WTC11 (cell line): ENCODE results near the gene AKT3. TPM values are rescaled to one million over a fixed set of nuclear protein-coding genes. Genes with fewer than 3 reads are reported as not detected.

Experiments
- ATAC-seq: fragments of 200-7000 bp; cut with Tn5 transposase; 2 replicates; pipeline ENCODE4 v1.10.0; 2021; ENCODE audit warnings: mild to moderate bottlenecking, moderate library complexity
- CTCF ChIA-PET: fragments of 300-600 bp; sonication (Branson Sonifier 250); formaldehyde crosslinking; loops from one replicate; lab custom pipeline; 2021; ENCODE audit warnings: antibody characterized with exemption; lab: Charles Lee
- POLR2A ChIA-PET: fragments of 350-600 bp; sonication (Branson Sonifier 250); formaldehyde crosslinking; loops from one replicate; lab custom pipeline; 2021; ENCODE audit warnings: antibody characterized with exemption; lab: Charles Lee
- DNase-seq: peaks from one replicate; pipeline ENCODE4 v3.0.0; 2021; ENCODE audit warnings: low spot score
- H3K27ac Mint-ChIP-seq: 2 replicates; pipeline ENCODE4 v1.8.0; 2021; ENCODE audit warnings: mixed read lengths
- H3K27me3 Mint-ChIP-seq: 2 replicates; pipeline ENCODE4 v1.8.0; 2021; ENCODE audit warnings: low read depth, mild to moderate bottlenecking, moderate library complexity, mixed read lengths
- H3K36me3 Mint-ChIP-seq: 2 replicates; pipeline ENCODE4 v1.8.0; 2021; ENCODE audit warnings: mixed read lengths
- H3K4me1 Mint-ChIP-seq: 2 replicates; pipeline ENCODE4 v1.8.0; 2022; ENCODE audit warnings: mixed read lengths
- H3K4me3 Mint-ChIP-seq: 2 replicates; pipeline ENCODE4 v1.8.0; 2021; ENCODE audit warnings: mild to moderate bottlenecking, moderate library complexity, mixed read lengths
- H3K9me3 Mint-ChIP-seq: 2 replicates; pipeline ENCODE4 v1.8.0; 2021; ENCODE audit warnings: mixed read lengths
- ATF1 ChIP-seq: sonication (generic); formaldehyde crosslinking; IDR thresholded peaks from 2 replicates; pipeline ENCODE4 v1.8.1; 2023; ENCODE audit warnings: mild to moderate bottlenecking, moderate library complexity, missing genetic modification reagents
- CBFB ChIP-seq: sonication (generic); formaldehyde crosslinking; IDR thresholded peaks from 2 replicates; pipeline ENCODE4 v1.8.1; 2022; ENCODE audit warnings: mild to moderate bottlenecking, low read depth, missing genetic modification reagents
- CREM ChIP-seq: sonication (generic); formaldehyde crosslinking; IDR thresholded peaks from 2 replicates; pipeline ENCODE4 v1.8.1; 2022; ENCODE audit warnings: mild to moderate bottlenecking, missing genetic modification reagents, moderate library complexity
- FOXK1 ChIP-seq: sonication (generic); formaldehyde crosslinking; IDR thresholded peaks from 2 replicates; pipeline ENCODE4 v1.8.0; 2022; ENCODE audit warnings: mild to moderate bottlenecking, moderate library complexity, missing genetic modification reagents
- GABPB1 ChIP-seq: sonication (generic); formaldehyde crosslinking; IDR thresholded peaks from 2 replicates; pipeline ENCODE4 v1.8.1; 2023; ENCODE audit warnings: mild to moderate bottlenecking, missing genetic modification reagents
- GTF2I ChIP-seq: fragments of 250-450 bp; sonication (Bioruptor Pico); conservative IDR thresholded peaks from 2 replicates; pipeline ENCODE4 v1.4.0; 2021; ENCODE audit warnings: mild to moderate bottlenecking
- HMGA2 ChIP-seq: fragments of 250-450 bp; sonication (Bioruptor Pico); IDR thresholded peaks from 2 replicates; pipeline ENCODE4 v1.4.0; 2021; ENCODE audit warnings: mild to moderate bottlenecking, moderate library complexity
- HMGXB4 ChIP-seq: sonication (generic); formaldehyde crosslinking; IDR thresholded peaks from 2 replicates; pipeline ENCODE4 v1.8.1; 2023; ENCODE audit warnings: mild to moderate bottlenecking, moderate library complexity, missing genetic modification reagents
- JAZF1 ChIP-seq: fragments of 250-450 bp; sonication (Bioruptor Pico); IDR thresholded peaks from 2 replicates; pipeline ENCODE4 v1.9.0; 2021; ENCODE audit warnings: moderate library complexity, mild to moderate bottlenecking, inconsistent platforms
- MLX ChIP-seq: sonication (generic); formaldehyde crosslinking; IDR thresholded peaks from 2 replicates; pipeline ENCODE4 v1.8.1; 2023; ENCODE audit warnings: mild to moderate bottlenecking, missing genetic modification reagents, moderate library complexity
- MYBL2 ChIP-seq: sonication (generic); formaldehyde crosslinking; IDR thresholded peaks from 2 replicates; pipeline ENCODE4 v1.8.1; 2023; ENCODE audit warnings: mild to moderate bottlenecking, moderate library complexity, missing genetic modification reagents
- NFYB ChIP-seq: sonication (generic); formaldehyde crosslinking; conservative IDR thresholded peaks from 2 replicates; pipeline ENCODE4 v1.8.0; 2022; ENCODE audit warnings: low read depth, missing genetic modification reagents
- TEAD4 ChIP-seq: sonication (generic); formaldehyde crosslinking; IDR thresholded peaks from 2 replicates; pipeline ENCODE4 v1.8.0; 2022; ENCODE audit warnings: mild to moderate bottlenecking, missing genetic modification reagents
- ZNF263 ChIP-seq: sonication (generic); formaldehyde crosslinking; IDR thresholded peaks from 2 replicates; pipeline ENCODE4 v1.8.1; 2022; ENCODE audit warnings: low read depth, mild to moderate bottlenecking, moderate library complexity, missing genetic modification reagents
- total RNA-seq: library from RNA; stranded (reverse); gene quantifications from 3 replicates; pipeline ENCODE4 v1.2.3, GENCODE V29; 2021
- TF ChIP-seq, protein P1 (sequence below): sonication (generic); formaldehyde crosslinking; IDR thresholded peaks from 2 replicates; pipeline ENCODE4 v1.8.1; 2023; ENCODE audit warnings: mild to moderate bottlenecking, missing genetic modification reagents, borderline replicate concordance
- TF ChIP-seq, protein P2 (sequence below): sonication (generic); formaldehyde crosslinking; IDR thresholded peaks from 2 replicates; pipeline ENCODE4 v1.8.1; 2022; ENCODE audit warnings: missing genetic modification reagents, borderline replicate concordance
- TF ChIP-seq, protein P3 (sequence below): fragments of 200-600 bp; IDR thresholded peaks from 2 replicates; pipeline ENCODE4 v1.8.0; 2022; ENCODE audit warnings: antibody characterized with exemption
- TF ChIP-seq, protein P4 (sequence below): sonication (generic); formaldehyde crosslinking; IDR thresholded peaks from 2 replicates; pipeline ENCODE4 v1.8.0; 2022; ENCODE audit warnings: mild to moderate bottlenecking, missing genetic modification reagents

Gene AKT3
- total RNA-seq, 1 experiment from 2014 or later = 38.5 TPM

DNA sequence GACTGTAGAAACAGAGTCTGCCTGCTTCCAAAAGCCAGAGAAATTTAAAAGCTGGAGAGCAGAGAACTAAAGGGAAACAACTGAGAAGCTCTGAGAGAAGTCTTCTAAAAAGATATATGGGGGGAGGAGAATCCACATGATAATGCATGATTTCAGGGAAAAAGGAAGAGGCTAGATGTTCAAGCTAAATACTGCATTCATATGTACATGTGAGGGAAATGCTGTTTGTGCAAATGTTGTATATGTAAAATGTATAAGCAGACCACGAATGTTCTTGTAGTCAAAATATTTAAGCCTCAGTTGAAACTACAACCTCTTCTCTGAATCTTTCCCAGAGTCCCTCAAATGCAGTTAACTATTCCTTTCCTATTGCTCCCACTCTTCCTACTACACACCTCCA lies 79.2 kb downstream of the AKT3 start (continued):
- TF ChIP-seq, protein P1, sequence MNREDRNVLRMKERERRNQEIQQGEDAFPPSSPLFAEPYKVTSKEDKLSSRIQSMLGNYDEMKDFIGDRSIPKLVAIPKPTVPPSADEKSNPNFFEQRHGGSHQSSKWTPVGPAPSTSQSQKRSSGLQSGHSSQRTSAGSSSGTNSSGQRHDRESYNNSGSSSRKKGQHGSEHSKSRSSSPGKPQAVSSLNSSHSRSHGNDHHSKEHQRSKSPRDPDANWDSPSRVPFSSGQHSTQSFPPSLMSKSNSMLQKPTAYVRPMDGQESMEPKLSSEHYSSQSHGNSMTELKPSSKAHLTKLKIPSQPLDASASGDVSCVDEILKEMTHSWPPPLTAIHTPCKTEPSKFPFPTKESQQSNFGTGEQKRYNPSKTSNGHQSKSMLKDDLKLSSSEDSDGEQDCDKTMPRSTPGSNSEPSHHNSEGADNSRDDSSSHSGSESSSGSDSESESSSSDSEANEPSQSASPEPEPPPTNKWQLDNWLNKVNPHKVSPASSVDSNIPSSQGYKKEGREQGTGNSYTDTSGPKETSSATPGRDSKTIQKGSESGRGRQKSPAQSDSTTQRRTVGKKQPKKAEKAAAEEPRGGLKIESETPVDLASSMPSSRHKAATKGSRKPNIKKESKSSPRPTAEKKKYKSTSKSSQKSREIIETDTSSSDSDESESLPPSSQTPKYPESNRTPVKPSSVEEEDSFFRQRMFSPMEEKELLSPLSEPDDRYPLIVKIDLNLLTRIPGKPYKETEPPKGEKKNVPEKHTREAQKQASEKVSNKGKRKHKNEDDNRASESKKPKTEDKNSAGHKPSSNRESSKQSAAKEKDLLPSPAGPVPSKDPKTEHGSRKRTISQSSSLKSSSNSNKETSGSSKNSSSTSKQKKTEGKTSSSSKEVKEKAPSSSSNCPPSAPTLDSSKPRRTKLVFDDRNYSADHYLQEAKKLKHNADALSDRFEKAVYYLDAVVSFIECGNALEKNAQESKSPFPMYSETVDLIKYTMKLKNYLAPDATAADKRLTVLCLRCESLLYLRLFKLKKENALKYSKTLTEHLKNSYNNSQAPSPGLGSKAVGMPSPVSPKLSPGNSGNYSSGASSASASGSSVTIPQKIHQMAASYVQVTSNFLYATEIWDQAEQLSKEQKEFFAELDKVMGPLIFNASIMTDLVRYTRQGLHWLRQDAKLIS (CRISPR knock-in tag) = no peak

DNA sequence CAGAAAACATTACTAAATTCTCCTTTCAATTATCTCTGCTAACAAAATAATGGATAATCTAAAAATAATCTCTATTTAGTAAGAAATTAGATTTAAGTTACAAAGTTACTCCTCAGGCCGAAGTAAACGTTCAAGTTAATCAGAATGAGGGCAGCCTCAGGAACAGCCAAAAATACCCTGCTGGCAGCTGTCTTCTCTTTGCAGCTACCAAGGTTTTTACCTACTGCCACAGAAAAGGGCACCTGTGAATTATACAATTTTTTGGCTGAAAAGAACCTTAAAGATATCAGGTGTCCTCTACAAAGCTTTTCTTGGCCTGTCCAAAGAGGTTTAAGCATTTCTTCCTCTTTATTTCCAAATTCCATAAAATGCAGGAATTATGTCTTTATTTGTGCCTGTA lies 84.4 kb downstream of the AKT3 start:
- H3K9me3 Mint-ChIP-seq = no peaks in the 10 kb centered on the region
- POLR2A ChIA-PET = no interaction called here

DNA sequence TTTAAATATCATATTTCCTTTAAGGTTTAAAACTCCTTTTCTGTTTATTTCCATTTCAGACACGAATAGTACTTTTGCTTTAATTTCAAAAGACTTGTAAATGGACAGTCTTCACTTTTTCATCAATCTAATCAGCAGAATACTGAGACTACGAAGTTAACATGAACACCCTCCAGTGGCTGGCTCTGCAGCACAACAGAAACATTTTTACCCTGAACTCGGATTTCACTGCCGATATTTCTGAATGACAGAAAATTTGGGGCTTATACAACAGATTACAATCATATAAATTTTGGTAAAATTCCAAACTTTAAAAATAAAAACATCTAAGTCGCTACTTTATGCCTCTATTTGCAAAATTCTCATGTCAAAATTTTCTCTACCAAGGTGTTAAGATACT lies 86.2 kb downstream of the AKT3 start:
- Mint-ChIP-seq H3K27me3 (no peaks in the 10 kb centered on the region), H3K4me1 (peaks cover 13% of the 10 kb centered on the region; the same call in 1 of the 2 replicates), H3K36me3 (no peaks in the 10 kb centered on the region), H3K4me3 (no peak overlapping the region), H3K27ac (no peak overlapping the region), H3K9me3 (no peaks in the 10 kb centered on the region)
- TF ChIP-seq NFYB (no peak), TEAD4 (CRISPR knock-in tag) (no peak), ATF1 (CRISPR knock-in tag) (no peak), FOXK1 (CRISPR knock-in tag) (no peak), GTF2I (CRISPR knock-in tag) (no peak), MYBL2 (CRISPR knock-in tag) (no peak), HMGA2 (no peak), CREM (CRISPR knock-in tag) (no peak), CBFB (CRISPR knock-in tag) (no peak), HMGXB4 (CRISPR knock-in tag) (no peak), JAZF1 (no peak)
- TF ChIP-seq, protein P2, sequence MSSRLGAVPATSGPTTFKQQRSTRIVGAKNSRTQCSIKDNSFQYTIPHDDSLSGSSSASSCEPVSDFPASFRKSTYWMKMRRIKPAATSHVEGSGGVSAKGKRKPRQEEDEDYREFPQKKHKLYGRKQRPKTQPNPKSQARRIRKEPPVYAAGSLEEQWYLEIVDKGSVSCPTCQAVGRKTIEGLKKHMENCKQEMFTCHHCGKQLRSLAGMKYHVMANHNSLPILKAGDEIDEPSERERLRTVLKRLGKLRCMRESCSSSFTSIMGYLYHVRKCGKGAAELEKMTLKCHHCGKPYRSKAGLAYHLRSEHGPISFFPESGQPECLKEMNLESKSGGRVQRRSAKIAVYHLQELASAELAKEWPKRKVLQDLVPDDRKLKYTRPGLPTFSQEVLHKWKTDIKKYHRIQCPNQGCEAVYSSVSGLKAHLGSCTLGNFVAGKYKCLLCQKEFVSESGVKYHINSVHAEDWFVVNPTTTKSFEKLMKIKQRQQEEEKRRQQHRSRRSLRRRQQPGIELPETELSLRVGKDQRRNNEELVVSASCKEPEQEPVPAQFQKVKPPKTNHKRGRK (CRISPR knock-in tag) = no peak
- TF ChIP-seq, protein P3, sequence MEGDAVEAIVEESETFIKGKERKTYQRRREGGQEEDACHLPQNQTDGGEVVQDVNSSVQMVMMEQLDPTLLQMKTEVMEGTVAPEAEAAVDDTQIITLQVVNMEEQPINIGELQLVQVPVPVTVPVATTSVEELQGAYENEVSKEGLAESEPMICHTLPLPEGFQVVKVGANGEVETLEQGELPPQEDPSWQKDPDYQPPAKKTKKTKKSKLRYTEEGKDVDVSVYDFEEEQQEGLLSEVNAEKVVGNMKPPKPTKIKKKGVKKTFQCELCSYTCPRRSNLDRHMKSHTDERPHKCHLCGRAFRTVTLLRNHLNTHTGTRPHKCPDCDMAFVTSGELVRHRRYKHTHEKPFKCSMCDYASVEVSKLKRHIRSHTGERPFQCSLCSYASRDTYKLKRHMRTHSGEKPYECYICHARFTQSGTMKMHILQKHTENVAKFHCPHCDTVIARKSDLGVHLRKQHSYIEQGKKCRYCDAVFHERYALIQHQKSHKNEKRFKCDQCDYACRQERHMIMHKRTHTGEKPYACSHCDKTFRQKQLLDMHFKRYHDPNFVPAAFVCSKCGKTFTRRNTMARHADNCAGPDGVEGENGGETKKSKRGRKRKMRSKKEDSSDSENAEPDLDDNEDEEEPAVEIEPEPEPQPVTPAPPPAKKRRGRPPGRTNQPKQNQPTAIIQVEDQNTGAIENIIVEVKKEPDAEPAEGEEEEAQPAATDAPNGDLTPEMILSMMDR = no peak
- TF ChIP-seq, protein P4, sequence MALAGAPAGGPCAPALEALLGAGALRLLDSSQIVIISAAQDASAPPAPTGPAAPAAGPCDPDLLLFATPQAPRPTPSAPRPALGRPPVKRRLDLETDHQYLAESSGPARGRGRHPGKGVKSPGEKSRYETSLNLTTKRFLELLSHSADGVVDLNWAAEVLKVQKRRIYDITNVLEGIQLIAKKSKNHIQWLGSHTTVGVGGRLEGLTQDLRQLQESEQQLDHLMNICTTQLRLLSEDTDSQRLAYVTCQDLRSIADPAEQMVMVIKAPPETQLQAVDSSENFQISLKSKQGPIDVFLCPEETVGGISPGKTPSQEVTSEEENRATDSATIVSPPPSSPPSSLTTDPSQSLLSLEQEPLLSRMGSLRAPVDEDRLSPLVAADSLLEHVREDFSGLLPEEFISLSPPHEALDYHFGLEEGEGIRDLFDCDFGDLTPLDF (CRISPR knock-in tag) = no peak
- POLR2A ChIA-PET = no interaction called here
- no peak for ATAC-seq
- DNase-seq = no peak
- CTCF ChIA-PET = no interaction called here

More for the DNA sequence above, 84.4 kb downstream of the AKT3 start:
- DNase-seq (no peak), ATAC-seq (no peak)
- CTCF ChIA-PET = no interaction called here
- Mint-ChIP-seq H3K27me3 (no peaks in the 10 kb centered on the region), H3K27ac (no peak overlapping the region), H3K36me3 (no peaks in the 10 kb centered on the region), H3K4me1 (peaks cover 14% of the 10 kb centered on the region), H3K4me3 (no peak overlapping the region)
- TF ChIP-seq MLX (CRISPR knock-in tag) (no peak), GABPB1 (CRISPR knock-in tag) (no peak), ZNF263 (CRISPR knock-in tag) (no peak)
